Measurements from ENCODE around the gene FADS3. TPM values are rescaled to one million over a fixed set of nuclear protein-coding genes. Genes with fewer than 3 reads are reported as not detected.

FADS3 gene
- total RNA-seq, 4 donors from 2014 or later: 25.2 to 37.6 (median 31.2) TPM

GRCh38 chr11:61910187-61911127 lies 19.1 kb upstream of the FADS3 start:
- no peaks in the 10 kb centered on the region for H3K27me3 ChIP-seq
- intact Hi-C loops (cut with DNase I): no loop called here
- TF ChIP-seq CTCF (IDR thresholded peaks at IDR 0.05) (no peak), POLR2A (IDR thresholded peaks at IDR 0.05) (no peak)
- no peak overlapping the region for H3K4me3 ChIP-seq (replicated peaks in 1 of 3)
- WGBS, 2 donors: 77 to 85% methylated on average over 10 to 11 of the region's 13 CpGs
- peaks cover 4 to 28% of the 10 kb centered on the region in 2 donors for H3K4me1 ChIP-seq
- no peaks in the 10 kb centered on the region for H3K9me3 ChIP-seq
- H3K27ac ChIP-seq: no peak overlapping the region
- H3K36me3 ChIP-seq: peaks cover 0 to 8% of the 10 kb centered on the region in 2 donors
- DNase-seq: peak in 1 of 2 donors; percentile 2

GRCh38 chr11:61908730-61909316 lies 17.5 kb upstream of the FADS3 start:
- WGBS, 2 donors: 37 to 40% methylated on average over 8 to 10 of the region's 10 CpGs
- peaks cover 0 to 8% of the 10 kb centered on the region in 2 donors for H3K36me3 ChIP-seq
- intact Hi-C loops (cut with DNase I): no loop called here
- H3K27ac ChIP-seq: peak overlapping the region in 1 of 3 donors; percentile 40
- DNase-seq: peak; percentile 41 to 43
- peaks cover 4 to 28% of the 10 kb centered on the region in 2 donors for H3K4me1 ChIP-seq
- TF ChIP-seq POLR2A (IDR thresholded peaks at IDR 0.05) (no peak), CTCF (IDR thresholded peaks at IDR 0.05) (no peak)
- no peaks in the 10 kb centered on the region for H3K27me3 ChIP-seq
- H3K9me3 ChIP-seq: no peaks in the 10 kb centered on the region
- no peak overlapping the region for H3K4me3 ChIP-seq (replicated peaks in 1 of 3)

- Histone ChIP-seq H3K27me3 (no peaks in the 10 kb centered on the region), H3K27ac (no peak overlapping the region), H3K4me1 (peaks cover 4 to 28% of the 10 kb centered on the region in 2 donors), H3K4me3 (replicated peaks in 1 of 3) (no peak overlapping the region), H3K36me3 (peaks cover 0 to 8% of the 10 kb centered on the region in 2 donors), H3K9me3 (no peaks in the 10 kb centered on the region)
- intact Hi-C loops (cut with DNase I): no loop called here
- TF ChIP-seq POLR2A (IDR thresholded peaks at IDR 0.05) (no peak), CTCF (IDR thresholded peaks at IDR 0.05) (no peak)
- WGBS, 2 donors: 94 to 95% methylated on average over 13 to 15 of the region's 21 CpGs
- no peak for DNase-seq
These were observed 16.8 kb upstream of the FADS3 start for GRCh38 chr11:61907871-61908729.

GRCh38 chr11:61907282-61907681 lies 15.9 kb upstream of the FADS3 start:
- Histone ChIP-seq H3K27ac (no peak overlapping the region), H3K36me3 (peaks cover 0 to 8% of the 10 kb centered on the region in 2 donors), H3K9me3 (no peaks in the 10 kb centered on the region), H3K27me3 (no peaks in the 10 kb centered on the region), H3K4me1 (peaks cover 4 to 26% of the 10 kb centered on the region in 2 donors), H3K4me3 (replicated peaks in 1 of 3) (no peak overlapping the region)
- intact Hi-C loops (cut with DNase I): no loop called here
- DNase-seq: no peak
- TF ChIP-seq POLR2A (IDR thresholded peaks at IDR 0.05) (no peak), CTCF (IDR thresholded peaks at IDR 0.05) (no peak)
- WGBS, 2 donors: 92 to 97% methylated on average over 7 to 18 of the region's 19 CpGs
